ENCODE results near the gene CNNM2.
"Not testable (repeated sequence)": the region's sequence is repeated elsewhere in the genome, so short reads cannot be mapped to it uniquely, and the experiment has no call there.

Gene CNNM2

DNA sequence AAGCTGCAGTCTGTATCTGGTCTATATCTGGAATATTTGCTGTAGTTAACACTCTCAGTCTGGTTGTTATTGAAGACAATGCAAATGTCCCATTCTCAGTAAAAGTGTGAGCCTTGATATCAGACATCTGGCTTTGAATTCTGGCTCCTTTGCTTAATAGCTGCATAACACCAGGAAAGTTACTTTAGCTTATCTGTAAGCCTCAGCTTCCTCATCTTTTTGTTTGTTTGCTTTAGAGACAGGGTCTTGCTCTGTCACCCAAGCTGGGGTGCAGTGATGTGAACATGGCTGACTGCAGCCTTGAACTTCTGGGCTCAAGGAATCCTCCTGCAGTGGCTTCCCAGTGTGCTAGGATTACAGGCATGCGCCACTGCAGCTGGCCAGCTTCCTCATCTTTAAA, 41.3 kb downstream of the CNNM2 start:
- no peak for TF ChIP-seq ZFX (IDR thresholded peaks at IDR 0.05)
- H3K27ac ChIP-seq = no peak overlapping the region

DNA sequence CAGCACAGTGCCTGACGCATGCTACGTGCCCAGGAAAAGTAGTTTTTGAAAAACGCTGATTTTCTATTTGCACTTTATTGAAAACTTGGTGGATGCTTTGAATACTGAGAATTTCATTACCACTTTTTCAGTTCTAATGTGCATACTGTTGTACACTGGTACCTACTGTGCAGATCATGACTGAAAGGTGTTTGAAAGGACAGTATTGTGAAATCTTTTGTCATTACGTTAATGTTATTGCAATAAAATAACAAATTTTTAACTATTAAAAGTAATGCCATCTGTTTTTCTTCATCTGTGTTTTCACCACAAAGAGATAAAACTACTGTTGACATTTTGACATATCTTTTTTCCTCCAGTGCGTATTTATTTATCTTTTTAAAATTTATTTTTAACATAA, 42.1 kb downstream of the CNNM2 start:
- TF ChIP-seq, protein P1, sequence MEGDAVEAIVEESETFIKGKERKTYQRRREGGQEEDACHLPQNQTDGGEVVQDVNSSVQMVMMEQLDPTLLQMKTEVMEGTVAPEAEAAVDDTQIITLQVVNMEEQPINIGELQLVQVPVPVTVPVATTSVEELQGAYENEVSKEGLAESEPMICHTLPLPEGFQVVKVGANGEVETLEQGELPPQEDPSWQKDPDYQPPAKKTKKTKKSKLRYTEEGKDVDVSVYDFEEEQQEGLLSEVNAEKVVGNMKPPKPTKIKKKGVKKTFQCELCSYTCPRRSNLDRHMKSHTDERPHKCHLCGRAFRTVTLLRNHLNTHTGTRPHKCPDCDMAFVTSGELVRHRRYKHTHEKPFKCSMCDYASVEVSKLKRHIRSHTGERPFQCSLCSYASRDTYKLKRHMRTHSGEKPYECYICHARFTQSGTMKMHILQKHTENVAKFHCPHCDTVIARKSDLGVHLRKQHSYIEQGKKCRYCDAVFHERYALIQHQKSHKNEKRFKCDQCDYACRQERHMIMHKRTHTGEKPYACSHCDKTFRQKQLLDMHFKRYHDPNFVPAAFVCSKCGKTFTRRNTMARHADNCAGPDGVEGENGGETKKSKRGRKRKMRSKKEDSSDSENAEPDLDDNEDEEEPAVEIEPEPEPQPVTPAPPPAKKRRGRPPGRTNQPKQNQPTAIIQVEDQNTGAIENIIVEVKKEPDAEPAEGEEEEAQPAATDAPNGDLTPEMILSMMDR (conservative IDR thresholded peaks at IDR 0.05) = no peak
- TF ChIP-seq ZFX (IDR thresholded peaks at IDR 0.05) = no peak
- H3K27ac ChIP-seq = no peak overlapping the region

DNA sequence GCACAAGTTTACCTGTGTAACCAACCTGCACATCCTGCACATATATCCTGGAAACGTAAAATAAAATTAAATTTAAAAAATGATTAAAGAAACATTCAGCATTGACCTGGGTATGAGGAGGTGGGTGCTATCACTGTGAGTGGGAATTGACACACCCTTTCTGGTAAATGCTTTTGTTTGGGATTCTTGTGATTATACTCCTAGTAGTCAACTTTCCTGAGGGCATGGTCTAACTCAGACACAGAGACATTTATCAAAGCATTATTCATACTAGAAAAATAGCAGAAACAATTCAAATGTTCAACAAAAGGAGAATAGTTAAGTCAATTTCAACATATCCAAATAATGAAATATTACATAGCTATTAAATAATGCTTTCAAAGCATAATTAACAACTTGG, 44.2 kb downstream of the CNNM2 start:
- no peak overlapping the region for H3K27ac ChIP-seq
- TF ChIP-seq, protein P1 (conservative IDR thresholded peaks at IDR 0.05) = no peak
- no peak for TF ChIP-seq ZFX (IDR thresholded peaks at IDR 0.05)

DNA sequence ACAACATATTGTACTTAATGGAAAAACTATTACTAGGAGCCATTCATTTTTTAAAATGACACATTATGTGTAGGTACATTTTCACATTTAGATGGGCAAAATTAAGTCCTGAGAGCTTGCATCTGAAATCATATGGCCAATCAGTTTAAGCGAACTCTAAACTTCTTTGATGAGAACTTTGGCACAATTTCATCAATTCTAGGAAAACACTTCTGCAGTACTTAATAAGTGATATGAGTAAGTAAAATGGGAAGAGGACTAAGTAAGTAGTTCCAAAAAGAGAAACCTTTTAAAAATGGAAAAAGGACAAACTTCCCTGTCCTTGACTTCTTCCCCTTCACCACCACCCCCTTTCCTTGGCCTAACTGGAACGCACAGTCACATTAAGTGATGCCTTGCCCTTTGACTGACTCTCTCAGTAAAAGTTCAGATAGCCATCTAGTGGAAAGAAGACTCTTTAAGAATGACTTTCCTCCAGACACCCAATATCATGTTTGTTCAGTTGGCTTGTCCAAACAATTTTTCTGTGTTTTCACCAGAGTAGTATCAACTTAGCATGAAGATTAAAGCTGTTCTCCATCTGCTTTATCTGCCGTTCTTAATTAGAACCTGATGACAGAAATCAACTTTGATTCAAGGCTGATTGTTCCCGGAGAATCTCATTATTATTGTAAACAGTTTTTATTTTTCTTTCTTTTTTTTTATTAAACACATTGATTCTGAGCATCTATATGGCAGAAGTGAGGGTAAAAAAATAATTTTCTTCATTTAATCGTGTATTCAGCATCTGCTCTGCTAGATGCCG, 45.1 kb downstream of the CNNM2 start:
- TF ChIP-seq, protein P1 (conservative IDR thresholded peaks at IDR 0.05) = peak; percentile 21
- TF ChIP-seq ZFX (IDR thresholded peaks at IDR 0.05) = no peak
- no peak overlapping the region for H3K27ac ChIP-seq

DNA sequence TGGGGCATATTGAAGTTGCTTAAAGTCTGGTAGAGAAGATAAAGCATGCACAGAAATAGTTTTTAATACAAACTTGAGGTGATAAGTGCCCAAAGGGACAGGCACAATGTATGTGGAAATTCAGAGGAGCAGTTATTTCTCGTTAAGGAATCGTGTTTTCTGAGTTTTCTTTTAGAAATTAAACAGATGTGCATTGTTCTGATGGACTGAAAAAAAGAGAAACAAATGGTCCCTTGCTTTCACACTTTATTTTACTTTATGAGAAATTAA, 45.6 kb downstream of the CNNM2 start:
- TF ChIP-seq ZFX (IDR thresholded peaks at IDR 0.05) = no peak
- TF ChIP-seq, protein P1 (conservative IDR thresholded peaks at IDR 0.05) = no peak
- H3K27ac ChIP-seq = no peak overlapping the region

DNA sequence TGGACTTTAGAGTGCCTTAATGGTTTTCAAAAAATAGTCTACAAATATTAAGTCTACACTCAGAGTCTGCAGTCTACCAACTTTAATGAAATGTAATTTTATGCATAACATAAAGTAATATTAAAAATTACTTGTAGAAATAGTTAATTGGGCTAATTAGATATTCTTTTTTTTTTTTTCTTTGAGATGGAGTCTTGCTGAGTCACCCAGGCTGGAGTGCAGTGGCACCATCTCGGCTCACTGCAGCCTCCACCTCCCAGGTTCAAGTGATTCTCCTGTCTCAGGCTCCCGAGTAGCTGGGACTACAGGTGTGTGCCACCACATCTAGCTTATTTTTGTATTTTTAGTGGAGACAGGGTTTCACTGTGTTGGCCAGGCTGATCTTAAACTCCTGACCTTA, 46.0 kb downstream of the CNNM2 start:
- not testable (repeated sequence) for H3K27ac ChIP-seq

DNA sequence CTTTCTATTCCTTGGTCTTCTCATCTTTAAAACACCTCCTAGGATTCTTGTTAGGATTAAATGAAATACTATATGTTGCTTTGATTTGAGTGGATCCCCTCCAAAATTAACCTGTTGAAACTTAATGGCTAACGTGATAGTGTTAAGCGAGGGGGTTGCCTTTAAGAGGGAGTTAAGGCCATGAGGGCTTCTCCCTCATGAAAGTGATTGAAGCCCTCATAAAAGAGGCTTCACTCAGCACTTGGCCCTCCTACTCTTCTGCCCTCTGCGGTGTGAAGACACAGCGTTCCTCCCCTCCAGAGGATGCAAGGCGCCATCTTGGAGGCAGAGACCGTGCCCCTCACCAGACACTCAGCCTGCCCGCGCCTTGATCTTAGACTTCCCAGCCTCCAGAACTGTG, 46.6 kb downstream of the CNNM2 start:
- no peak overlapping the region for H3K27ac ChIP-seq
- TF ChIP-seq, protein P1 (conservative IDR thresholded peaks at IDR 0.05) = no peak
- no peak for TF ChIP-seq ZFX (IDR thresholded peaks at IDR 0.05)

DNA sequence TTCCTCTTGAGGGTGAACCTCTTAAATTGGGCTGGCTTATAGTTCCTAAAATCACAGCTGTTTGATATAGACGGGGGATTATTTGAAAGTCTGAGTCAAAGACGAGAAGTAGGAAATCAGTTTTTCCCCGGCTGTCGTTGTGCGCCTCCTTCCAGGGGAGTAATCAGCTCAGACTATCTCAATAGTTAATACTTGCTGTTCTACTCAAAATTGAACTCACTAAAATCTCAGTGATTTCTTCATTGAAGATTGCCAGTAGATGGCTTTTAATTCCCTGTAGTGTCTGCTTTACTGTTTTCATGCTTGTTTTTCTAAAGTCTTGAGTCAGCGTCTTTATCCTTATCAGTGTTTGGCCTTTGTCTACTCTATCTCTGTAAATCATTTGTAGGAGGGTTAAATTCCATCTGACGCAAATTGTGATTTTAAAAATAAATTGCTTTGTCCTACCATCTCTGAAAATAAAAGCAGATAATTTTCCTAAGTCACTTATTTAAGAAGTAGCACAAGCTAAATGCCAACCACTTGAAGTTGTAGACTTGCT, 47.3 kb downstream of the CNNM2 start:
- TF ChIP-seq ZFX (IDR thresholded peaks at IDR 0.05) = no peak
- TF ChIP-seq, protein P1 (conservative IDR thresholded peaks at IDR 0.05) = no peak

More for the DNA sequence above, 47.3 kb downstream of the CNNM2 start:
- H3K27ac ChIP-seq = no peak overlapping the region
